Vagina (tissue), 2 donors: ENCODE data around the gene RNF115. TPM values are rescaled to one million over a fixed set of nuclear protein-coding genes. Genes with fewer than 3 reads are reported as not detected.

ENCODE experiments used
- DNase-seq, 2 donors: peaks; one replicate each; pipeline ENCODE4 v3.0.0-alpha.2; 2017; ENCODE audit errors: extremely low spot score in 2 of 2
- H3K27ac ChIP-seq: fragments of 200-600 bp; sonication (generic); one replicate; pipeline ENCODE4 v1.5.1; 2019
- H3K27me3 ChIP-seq: fragments of 200-600 bp; sonication (generic); one replicate; pipeline ENCODE4 v1.5.1; 2019
- H3K36me3 ChIP-seq, 2 donors: fragments of 200-600 bp; sonication (generic); one replicate each; pipeline ENCODE4 v1.5.1; 2017 to 2019
- H3K4me1 ChIP-seq: fragments of 200-600 bp; sonication (generic); one replicate; pipeline ENCODE4 v1.5.1; 2019
- H3K4me3 ChIP-seq, 2 donors: fragments of 200-600 bp; sonication (generic); 1 replicate in 1 of 2; 2 replicates in 1 of 2; pipeline ENCODE4 v1.5.1; 2016 to 2019
- H3K9me3 ChIP-seq: fragments of 200-600 bp; sonication (generic); one replicate; pipeline ENCODE4 v1.5.1; 2019
- CTCF ChIP-seq, 3 experiments: fragments of 450-650 bp in 2 of 3; fragments of 200-600 bp in 1 of 3; sonication (generic) in 1 of 3; IDR thresholded peaks; one replicate each; pipeline ENCODE4 v1.5.1; 2017 to 2019; ENCODE audit warnings: antibody characterized with exemption in 3 of 3, mild to moderate bottlenecking in 2 of 3, moderate library complexity in 2 of 3
- POLR2A ChIP-seq, 2 donors: fragments of 450-650 bp; IDR thresholded peaks; one replicate each; pipeline ENCODE4 v1.6.1; 2017; ENCODE audit warnings: antibody characterized with exemption in 2 of 2, mild to moderate bottlenecking in 2 of 2, moderate library complexity in 2 of 2
- POLR2AphosphoS5 ChIP-seq, 2 donors: sonication (generic); formaldehyde crosslinking; IDR thresholded peaks; one replicate each; pipeline ENCODE4 v1.9.0; 2017; ENCODE audit warnings: antibody characterized with exemption in 2 of 2, mild to moderate bottlenecking in 2 of 2, low read depth in 1 of 2; ENCODE audit not compliant: insufficient read depth in 1 of 2
- intact Hi-C: fragments of 100-400 bp; cut with DNase I; formaldehyde crosslinking; loops from one replicate; pipeline ENCODE4 v1.15.1; 2023
- total RNA-seq: library from RNA; depleted of rRNA; stranded (reverse); fragments of >200 nt; gene quantifications from one replicate; pipeline ENCODE4 v1.2.3, GENCODE V29; 2016

The RNF115 gene
- total RNA-seq, 1 donor from 2014 or later, result 16.2 TPM

- H3K27me3 ChIP-seq, result no peaks in the 10 kb centered on the region
- H3K27ac ChIP-seq, result no peak overlapping the region
- H3K36me3 ChIP-seq, result no peaks in the 10 kb centered on the region
- TF ChIP-seq POLR2AphosphoS5 (IDR thresholded peaks at IDR 0.05; ENCODE audit: insufficient read depth in 1 of 2, low read depth in 1 of 2), result no peak
- no peak for TF ChIP-seq CTCF (IDR thresholded peaks at IDR 0.05)
- no peak for TF ChIP-seq POLR2A (IDR thresholded peaks at IDR 0.05)
- H3K4me1 ChIP-seq, result no peaks in the 10 kb centered on the region
- no peaks in the 10 kb centered on the region for H3K9me3 ChIP-seq
- intact Hi-C loops, result no loop called here
- H3K4me3 ChIP-seq, result no peak overlapping the region
- DNase-seq, result no peak
These were observed 115.8 kb downstream of the RNF115 start for GRCh38 chr1:145708063-145708462.

DNA sequence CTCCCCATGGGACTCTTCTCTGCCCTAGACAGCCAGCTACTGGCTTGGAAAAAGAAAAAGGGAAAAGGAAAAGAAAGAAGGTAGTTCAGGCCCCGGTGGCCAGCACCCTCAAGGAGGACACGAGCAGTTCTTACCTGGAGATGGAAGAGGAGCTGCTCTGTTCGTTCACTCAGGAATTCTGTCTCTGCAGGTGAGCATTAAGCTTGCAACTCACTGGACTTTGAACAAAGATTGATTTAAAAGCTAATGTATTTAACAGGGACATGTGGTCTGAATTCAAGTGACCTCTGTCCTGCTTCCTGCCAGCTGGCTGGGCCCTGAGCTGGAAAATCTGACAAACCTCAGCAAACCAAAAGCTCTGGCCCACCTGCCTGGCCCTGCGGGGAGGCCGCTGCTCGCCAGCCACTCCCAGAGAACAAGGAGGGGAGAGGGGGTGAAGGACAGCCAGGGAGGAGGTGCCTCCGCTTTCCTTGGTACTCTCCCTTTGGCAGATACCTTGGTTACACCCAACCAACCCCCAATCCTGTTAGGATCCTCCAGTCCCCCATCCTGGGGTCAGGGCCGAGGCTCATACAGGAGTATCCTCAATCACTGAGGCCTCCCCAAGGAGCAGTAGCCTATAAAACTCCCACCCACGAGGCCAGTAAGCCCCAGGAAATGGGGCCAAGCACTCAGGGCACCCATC, 116.6 kb downstream of the RNF115 start, which contains the start of gene PDZK1:
Gene PDZK1, minus strand, starts transcription at position 186 of the 685 bp plus-strand sequence. CDS start 19,347 bp downstream, outside the sequence.
- TF ChIP-seq POLR2A (IDR thresholded peaks at IDR 0.05), result no peak
- no peak for TF ChIP-seq POLR2AphosphoS5 (IDR thresholded peaks at IDR 0.05; ENCODE audit: insufficient read depth in 1 of 2, low read depth in 1 of 2)
- Histone ChIP-seq H3K4me1 (no peaks in the 10 kb centered on the region), H3K27ac (no peak within 1 kb of the TSS), H3K9me3 (no peaks in the 10 kb centered on the region), H3K36me3 (no peaks in the 10 kb centered on the region), H3K4me3 (no peak within 1 kb of the TSS), H3K27me3 (no peaks in the 10 kb centered on the region)
- DNase-seq, result no peak
- intact Hi-C loops, result no loop called here

DNA sequence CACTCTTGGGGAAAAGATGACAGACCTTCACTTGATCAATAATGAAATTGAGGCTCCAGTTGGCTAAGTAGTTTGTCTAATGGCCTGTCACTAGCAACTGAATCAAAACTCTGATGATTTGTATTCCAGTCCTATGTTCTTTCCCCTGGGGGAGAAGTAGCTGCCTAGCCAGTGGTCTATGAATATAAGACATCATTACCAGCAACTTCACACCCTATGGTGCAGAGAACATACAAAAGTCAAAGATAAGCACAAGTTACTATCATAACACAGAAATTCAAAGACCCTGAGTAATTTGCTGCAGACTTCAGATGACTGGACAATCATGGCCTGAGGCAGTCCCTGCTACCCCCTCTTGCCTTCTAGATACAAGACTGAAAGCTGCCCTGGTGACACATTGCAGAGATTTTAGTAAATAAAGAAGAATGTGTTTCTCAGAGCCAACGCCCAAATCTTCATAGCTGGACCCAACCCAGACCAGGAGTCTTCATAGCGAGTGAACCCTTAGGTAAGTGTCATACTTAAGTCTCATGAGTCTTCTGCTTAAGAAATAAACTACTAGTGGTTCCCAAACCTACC, 117.7 kb downstream of the RNF115 start:
- no peaks in the 10 kb centered on the region for H3K9me3 ChIP-seq
- no peak for TF ChIP-seq POLR2AphosphoS5 (IDR thresholded peaks at IDR 0.05; ENCODE audit: insufficient read depth in 1 of 2, low read depth in 1 of 2)
- no peak for TF ChIP-seq CTCF (IDR thresholded peaks at IDR 0.05)
- no peak for TF ChIP-seq POLR2A (IDR thresholded peaks at IDR 0.05)
- H3K27me3 ChIP-seq, result no peaks in the 10 kb centered on the region
- no peak overlapping the region for H3K4me3 ChIP-seq
- no peak overlapping the region for H3K27ac ChIP-seq
- H3K4me1 ChIP-seq, result no peaks in the 10 kb centered on the region
- no peak for DNase-seq
- H3K36me3 ChIP-seq, result no peaks in the 10 kb centered on the region
- intact Hi-C loops, result no loop called here

DNA sequence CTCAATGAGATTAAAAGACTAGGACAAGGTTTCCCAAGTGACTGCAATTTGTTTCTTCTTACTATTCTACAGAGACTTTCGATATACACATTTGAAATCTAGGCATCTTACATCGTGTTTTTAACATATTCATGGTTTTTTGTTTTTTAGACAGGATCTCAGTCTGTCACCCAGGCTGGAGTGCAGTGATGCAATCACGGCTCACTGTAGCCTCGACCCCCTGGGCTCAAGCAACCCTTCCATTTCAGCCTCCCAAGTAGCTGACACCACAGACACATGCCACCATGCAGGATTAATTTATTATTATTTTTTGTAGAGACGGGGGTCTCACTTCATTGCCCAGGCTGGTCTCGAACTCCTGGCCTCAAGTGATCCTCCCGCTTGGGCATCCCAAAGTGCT, 118.3 kb downstream of the RNF115 start:
- Histone ChIP-seq H3K9me3 (no peaks in the 10 kb centered on the region), H3K36me3 (no peaks in the 10 kb centered on the region), H3K4me3 (no peak overlapping the region), H3K4me1 (no peaks in the 10 kb centered on the region), H3K27me3 (no peaks in the 10 kb centered on the region), H3K27ac (no peak overlapping the region)
- intact Hi-C loops, result no loop called here
- DNase-seq, result no peak
- TF ChIP-seq CTCF (IDR thresholded peaks at IDR 0.05) (no peak), POLR2A (IDR thresholded peaks at IDR 0.05) (no peak), POLR2AphosphoS5 (IDR thresholded peaks at IDR 0.05; ENCODE audit: insufficient read depth in 1 of 2, low read depth in 1 of 2) (no peak)

DNA sequence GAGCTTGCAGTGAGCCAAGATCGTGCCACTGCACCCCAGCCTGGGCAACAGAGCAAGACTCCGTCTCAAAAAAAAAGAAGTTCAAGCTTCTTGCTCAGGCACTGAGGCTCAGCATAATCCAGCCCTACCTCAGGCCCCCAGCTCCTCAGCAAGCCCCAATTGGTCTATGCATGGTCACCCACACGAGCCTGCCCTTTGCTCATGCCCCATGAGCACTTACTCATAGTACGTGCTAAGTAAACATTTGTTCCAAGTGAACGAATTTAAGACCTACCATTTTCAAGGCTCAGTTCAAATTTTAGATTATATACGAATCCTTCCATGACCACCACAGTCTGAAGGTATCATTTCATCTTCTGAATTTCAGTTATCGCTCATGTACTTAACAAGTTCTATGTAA, 121.1 kb downstream of the RNF115 start:
- TF ChIP-seq CTCF (IDR thresholded peaks at IDR 0.05) (no peak), POLR2A (IDR thresholded peaks at IDR 0.05) (no peak), POLR2AphosphoS5 (IDR thresholded peaks at IDR 0.05; ENCODE audit: insufficient read depth in 1 of 2, low read depth in 1 of 2) (no peak)
- Histone ChIP-seq H3K9me3 (no peaks in the 10 kb centered on the region), H3K4me1 (no peaks in the 10 kb centered on the region), H3K27me3 (no peaks in the 10 kb centered on the region), H3K4me3 (no peak overlapping the region), H3K36me3 (no peaks in the 10 kb centered on the region), H3K27ac (no peak overlapping the region)
- no peak for DNase-seq
- intact Hi-C loops, result no loop called here
